Lung microvascular endothelial cell (primary cell): Measurements from ENCODE around the gene CAPRIN2. TPM values are rescaled to one million over a fixed set of nuclear protein-coding genes. Genes with fewer than 3 reads are reported as not detected.

Experiments
- DNase-seq, 2 donors: peaks; one replicate each; pipeline versions ENCODE4 v3.0.0 to v3.0.0-alpha.2; 2010; ENCODE audit warnings: low read depth in 2 of 2
- total RNA-seq: library from RNA; depleted of rRNA; stranded (reverse); fragments of >200 nt; gene quantifications from 2 replicates; pipeline ENCODE4 v1.2.1, GENCODE V29; 2014

The CAPRIN2 gene
- total RNA-seq, 1 donor from 2014 or later: 9.5 TPM

GRCh38 chr12:30706476-30706875 is 48.3 kb downstream of the CAPRIN2 start:
- peak in 1 of 2 donors; percentile 18 for DNase-seq

- no peak for DNase-seq
Observed at GRCh38 chr12:30701056-30701455, 53.7 kb downstream of the CAPRIN2 start.

- DNase-seq: peak in 1 of 2 donors; percentile 77
Observed at GRCh38 chr12:30700216-30700900, 54.4 kb downstream of the CAPRIN2 start.

GRCh38 chr12:30698346-30698745 is 56.4 kb downstream of the CAPRIN2 start:
- DNase-seq: no peak

GRCh38 chr12:30696943-30697342 is 57.8 kb downstream of the CAPRIN2 start:
- no peak for DNase-seq

GRCh38 chr12:30696486-30696885 is 58.3 kb downstream of the CAPRIN2 start:
- no peak for DNase-seq

GRCh38 chr12:30696103-30696408 is 58.7 kb downstream of the CAPRIN2 start:
- DNase-seq: no peak

GRCh38 chr12:30695199-30696102 is 59.3 kb downstream of the CAPRIN2 start, which contains the start of gene IPO8:
IPO8 (minus strand) TSS chr12:30695869; CDS start chr12:30695647, 222 bp downstream.
- DNase-seq: peak; percentile 94 to 96

GRCh38 chr12:30694412-30695198 is 60.1 kb downstream of the CAPRIN2 start:
- DNase-seq: peak; percentile 64 to 76

- no peak for DNase-seq
Observed at GRCh38 chr12:30692470-30692869, 62.3 kb downstream of the CAPRIN2 start.

- DNase-seq: peak; percentile 61 to 71
Observed at GRCh38 chr12:30691122-30691879, 63.5 kb downstream of the CAPRIN2 start.

GRCh38 chr12:30687265-30687986 is 67.3 kb downstream of the CAPRIN2 start:
- no peak for DNase-seq

- DNase-seq: no peak
Observed at GRCh38 chr12:30679241-30679640, 75.5 kb downstream of the CAPRIN2 start.

GRCh38 chr12:30678221-30678620 is 76.5 kb downstream of the CAPRIN2 start:
- DNase-seq: no peak

GRCh38 chr12:30661210-30661609 is 93.5 kb downstream of the CAPRIN2 start:
- no peak for DNase-seq

Other genes with a start within 250 kb of the CAPRIN2 start
- gene IPO8, start 59.1 kb downstream of the CAPRIN2 start, total RNA-seq: 31.5 and 32.0 TPM in 2 replicates
- gene TSPAN11, start 171.8 kb upstream of the CAPRIN2 start, total RNA-seq: 5.0 and 5.7 TPM in 2 replicates